Mononuclear cell (primary cell): Measurements from ENCODE around the gene CDH20. TPM values are rescaled to one million over a fixed set of nuclear protein-coding genes. Genes with fewer than 3 reads are reported as not detected.

Experiments
- H3K27me3 ChIP-seq: 2 replicates; pipeline ENCODE4 v1.6.0; 2011; ENCODE audit warnings: low read length, control low read depth; ENCODE audit not compliant: insufficient read depth
- H3K4me1 ChIP-seq: 2 replicates; pipeline ENCODE4 v1.5.1; 2011; ENCODE audit warnings: mild to moderate bottlenecking, low read length, control low read depth; ENCODE audit not compliant: insufficient read depth
- H3K4me3 ChIP-seq: 2 replicates; pipeline ENCODE4 v1.5.1; 2011; ENCODE audit warnings: mild to moderate bottlenecking, low read length, moderate library complexity
- H3K9me3 ChIP-seq: 2 replicates; pipeline ENCODE4 v1.5.1; 2011; ENCODE audit warnings: low read depth, mild to moderate bottlenecking, control low read depth, low read length
- total RNA-seq: library from RNA; depleted of rRNA; stranded (reverse); fragments of >200 nt; gene quantifications from one replicate; pipeline ENCODE4 v1.2.3, GENCODE V29; 2012

CDH20 gene
- total RNA-seq, 1 donor = 0.10 TPM

GRCh38 chr18:61371111-61371510 is 37.9 kb downstream of the CDH20 start:
- Histone ChIP-seq H3K9me3 (no peaks in the 10 kb centered on the region), H3K4me1 (no peaks in the 10 kb centered on the region), H3K27me3 (no peaks in the 10 kb centered on the region), H3K4me3 (no peak overlapping the region)

- no peaks in the 10 kb centered on the region for H3K4me1 ChIP-seq
- H3K27me3 ChIP-seq = no peaks in the 10 kb centered on the region
- no peak overlapping the region for H3K4me3 ChIP-seq
- no peaks in the 10 kb centered on the region for H3K9me3 ChIP-seq
These were observed 46.6 kb downstream of the CDH20 start for GRCh38 chr18:61379827-61380226.

- H3K4me1 ChIP-seq = no peaks in the 10 kb centered on the region
- no peaks in the 10 kb centered on the region for H3K27me3 ChIP-seq
- no peak overlapping the region for H3K4me3 ChIP-seq
- H3K9me3 ChIP-seq = no peaks in the 10 kb centered on the region
These were observed 54.8 kb downstream of the CDH20 start for GRCh38 chr18:61388010-61388409.

GRCh38 chr18:61394983-61395382 is 61.8 kb downstream of the CDH20 start:
- H3K4me3 ChIP-seq = no peak overlapping the region
- no peaks in the 10 kb centered on the region for H3K27me3 ChIP-seq
- H3K4me1 ChIP-seq = no peaks in the 10 kb centered on the region
- H3K9me3 ChIP-seq = no peaks in the 10 kb centered on the region

GRCh38 chr18:61397222-61397621 is 64.0 kb downstream of the CDH20 start:
- no peaks in the 10 kb centered on the region for H3K27me3 ChIP-seq
- H3K4me1 ChIP-seq = no peaks in the 10 kb centered on the region
- H3K9me3 ChIP-seq = no peaks in the 10 kb centered on the region
- no peak overlapping the region for H3K4me3 ChIP-seq

GRCh38 chr18:61398961-61399705 is 65.9 kb downstream of the CDH20 start:
- Histone ChIP-seq H3K4me1 (no peaks in the 10 kb centered on the region), H3K27me3 (no peaks in the 10 kb centered on the region), H3K4me3 (no peak overlapping the region), H3K9me3 (no peaks in the 10 kb centered on the region)

GRCh38 chr18:61400016-61400635 is 66.9 kb downstream of the CDH20 start:
- Histone ChIP-seq H3K9me3 (no peaks in the 10 kb centered on the region), H3K27me3 (no peaks in the 10 kb centered on the region), H3K4me1 (no peaks in the 10 kb centered on the region), H3K4me3 (no peak overlapping the region)

- H3K27me3 ChIP-seq = no peaks in the 10 kb centered on the region
- H3K9me3 ChIP-seq = no peaks in the 10 kb centered on the region
- H3K4me3 ChIP-seq = no peak overlapping the region
- no peaks in the 10 kb centered on the region for H3K4me1 ChIP-seq
These were observed 67.5 kb downstream of the CDH20 start for GRCh38 chr18:61400716-61401115.

- no peaks in the 10 kb centered on the region for H3K9me3 ChIP-seq
- H3K27me3 ChIP-seq = no peaks in the 10 kb centered on the region
- H3K4me1 ChIP-seq = no peaks in the 10 kb centered on the region
These were observed 69.5 kb downstream of the CDH20 start for GRCh38 chr18:61402726-61403125.

GRCh38 chr18:61413396-61413795 is 80.2 kb downstream of the CDH20 start:
- H3K4me1 ChIP-seq = no peaks in the 10 kb centered on the region
- H3K4me3 ChIP-seq = no peak overlapping the region
- H3K27me3 ChIP-seq = no peaks in the 10 kb centered on the region
- no peaks in the 10 kb centered on the region for H3K9me3 ChIP-seq

More at GRCh38 chr18:61402726-61403125, 69.5 kb downstream of the CDH20 start:
- no peak overlapping the region for H3K4me3 ChIP-seq

- H3K9me3 ChIP-seq = no peaks in the 10 kb centered on the region
- H3K27me3 ChIP-seq = no peaks in the 10 kb centered on the region
- H3K4me1 ChIP-seq = no peaks in the 10 kb centered on the region
- H3K4me3 ChIP-seq = no peak overlapping the region
These were observed 80.9 kb downstream of the CDH20 start for GRCh38 chr18:61414086-61414485.

- H3K4me3 ChIP-seq = no peak overlapping the region
- no peaks in the 10 kb centered on the region for H3K4me1 ChIP-seq
- no peaks in the 10 kb centered on the region for H3K27me3 ChIP-seq
- no peaks in the 10 kb centered on the region for H3K9me3 ChIP-seq
These were observed 86.5 kb downstream of the CDH20 start for GRCh38 chr18:61419763-61420162.

GRCh38 chr18:61420218-61420885 is 87.1 kb downstream of the CDH20 start:
- Histone ChIP-seq H3K9me3 (no peaks in the 10 kb centered on the region), H3K27me3 (no peaks in the 10 kb centered on the region), H3K4me3 (no peak overlapping the region), H3K4me1 (no peaks in the 10 kb centered on the region)

- Histone ChIP-seq H3K4me3 (no peak overlapping the region), H3K4me1 (no peaks in the 10 kb centered on the region), H3K27me3 (no peaks in the 10 kb centered on the region), H3K9me3 (no peaks in the 10 kb centered on the region)
These were observed 93.3 kb downstream of the CDH20 start for GRCh38 chr18:61426492-61427053.

GRCh38 chr18:61428266-61428665 is 95.0 kb downstream of the CDH20 start:
- Histone ChIP-seq H3K27me3 (no peaks in the 10 kb centered on the region), H3K9me3 (no peaks in the 10 kb centered on the region), H3K4me1 (no peaks in the 10 kb centered on the region), H3K4me3 (no peak overlapping the region)
